Mesothelial cell of epicardium (in vitro differentiated cells): Measurements from ENCODE around the gene UGT1A7. TPM values are rescaled to one million over a fixed set of nuclear protein-coding genes. Genes with fewer than 3 reads are reported as not detected.
A peak's percentile ranks its signal among the peaks of the same experiment; 100 is the strongest.
"Not testable (repeated sequence)": the region's sequence is repeated elsewhere in the genome, so short reads cannot be mapped to it uniquely, and the experiment has no call there.

Experiments used
- DNase-seq, 2 experiments: peaks; one replicate each; pipeline ENCODE4 v3.0.0; 2021; ENCODE audit warnings: low spot score in 2 of 2; ENCODE audit not compliant: unreplicated experiment in 2 of 2
- H3K27ac Mint-ChIP-seq: 2 replicates; pipeline ENCODE4 v1.8.0; 2021; ENCODE audit warnings: mixed read lengths
- H3K27me3 Mint-ChIP-seq: 2 replicates; pipeline ENCODE4 v1.8.0; 2021; ENCODE audit warnings: low read depth, mixed read lengths
- H3K36me3 Mint-ChIP-seq: 2 replicates; pipeline ENCODE4 v1.8.0; 2021; ENCODE audit warnings: mixed read lengths
- H3K4me1 Mint-ChIP-seq: 2 replicates; pipeline ENCODE4 v1.8.0; 2021; ENCODE audit warnings: mixed read lengths
- H3K4me3 Mint-ChIP-seq: 2 replicates; pipeline ENCODE4 v1.8.0; 2021; ENCODE audit warnings: mild to moderate bottlenecking, moderate library complexity, mixed read lengths
- H3K9me3 Mint-ChIP-seq: 2 replicates; pipeline ENCODE4 v1.8.0; 2021; ENCODE audit warnings: mixed read lengths
- CTCF ChIP-seq: fragments of 200-600 bp; sonication (generic); IDR thresholded peaks from one replicate; pipeline ENCODE4 v1.5.0; 2021; ENCODE audit warnings: antibody characterized with exemption; ENCODE audit not compliant: unreplicated experiment
- total RNA-seq: library from RNA; stranded (reverse); gene quantifications from 3 replicates; pipeline ENCODE4 v1.2.1, GENCODE V29; 2021

Gene UGT1A7
- total RNA-seq, 1 donor from 2014 or later = not detected

- H3K4me1 Mint-ChIP-seq = peaks cover 9% of the 10 kb centered on the region
- H3K4me3 Mint-ChIP-seq = no peak overlapping the region
- H3K9me3 Mint-ChIP-seq = peaks cover 28% of the 10 kb centered on the region
- no peak for DNase-seq
- no peaks in the 10 kb centered on the region for H3K27me3 Mint-ChIP-seq
- no peaks in the 10 kb centered on the region for H3K36me3 Mint-ChIP-seq
- peak overlapping the region; percentile 67 for H3K27ac Mint-ChIP-seq
- no peak for TF ChIP-seq CTCF
Measured at GRCh38 chr2:233700028-233700635, 18.4 kb downstream of the UGT1A7 start.

GRCh38 chr2:233700842-233701241, 19.1 kb downstream of the UGT1A7 start:
- H3K4me1 Mint-ChIP-seq = peaks cover 12% of the 10 kb centered on the region
- H3K9me3 Mint-ChIP-seq = peaks cover 28% of the 10 kb centered on the region
- H3K27ac Mint-ChIP-seq, H3K36me3 Mint-ChIP-seq, H3K27me3 Mint-ChIP-seq, DNase-seq, H3K4me3 Mint-ChIP-seq: not testable (repeated sequence)

- H3K27ac Mint-ChIP-seq = no peak overlapping the region
- no peaks in the 10 kb centered on the region for H3K36me3 Mint-ChIP-seq
- no peak overlapping the region for H3K4me3 Mint-ChIP-seq
- TF ChIP-seq CTCF = no peak
- DNase-seq = no peak
- H3K9me3 Mint-ChIP-seq = peaks cover 28% of the 10 kb centered on the region
- peaks cover 2% of the 10 kb centered on the region for H3K27me3 Mint-ChIP-seq
- peaks cover 12% of the 10 kb centered on the region for H3K4me1 Mint-ChIP-seq
Measured at GRCh38 chr2:233702238-233702637, 20.5 kb downstream of the UGT1A7 start.

GRCh38 chr2:233705911-233706506, 24.3 kb downstream of the UGT1A7 start:
- Mint-ChIP-seq H3K27me3 (peaks cover 9% of the 10 kb centered on the region), H3K36me3 (no peaks in the 10 kb centered on the region), H3K4me3 (no peak overlapping the region), H3K9me3 (peaks cover 28% of the 10 kb centered on the region), H3K4me1 (peaks cover 4% of the 10 kb centered on the region), H3K27ac (no peak overlapping the region)
- no peak for TF ChIP-seq CTCF
- no peak for DNase-seq

GRCh38 chr2:233706720-233707119, 25.0 kb downstream of the UGT1A7 start:
- H3K4me3 Mint-ChIP-seq = no peak overlapping the region
- no peak overlapping the region for H3K27ac Mint-ChIP-seq
- no peak for DNase-seq
- no peak for TF ChIP-seq CTCF
- H3K36me3 Mint-ChIP-seq = no peaks in the 10 kb centered on the region
- H3K27me3 Mint-ChIP-seq = peaks cover 13% of the 10 kb centered on the region
- H3K9me3 Mint-ChIP-seq = peaks cover 24% of the 10 kb centered on the region
- H3K4me1 Mint-ChIP-seq = peaks cover 4% of the 10 kb centered on the region

GRCh38 chr2:233707940-233708644, 26.4 kb downstream of the UGT1A7 start:
- DNase-seq = no peak

More at GRCh38 chr2:233707940-233708644, 26.4 kb downstream of the UGT1A7 start:
- TF ChIP-seq CTCF = no peak
- peaks cover 19% of the 10 kb centered on the region for H3K27me3 Mint-ChIP-seq
- no peak overlapping the region for H3K4me3 Mint-ChIP-seq
- H3K4me1 Mint-ChIP-seq = peaks cover 4% of the 10 kb centered on the region
- H3K9me3 Mint-ChIP-seq = peaks cover 10% of the 10 kb centered on the region
- H3K36me3 Mint-ChIP-seq = no peaks in the 10 kb centered on the region
- H3K27ac Mint-ChIP-seq = no peak overlapping the region
